HUDEP-2 (cell line): ENCODE measurements around the gene SMCO4.
"Not testable (repeated sequence)": the region's sequence is repeated elsewhere in the genome, so short reads cannot be mapped to it uniquely, and the experiment has no call there.

Source experiments
- DNase-seq, 76 experiments: peaks; one replicate each; lab custom pipeline; 2025; ENCODE audit not compliant: unreplicated experiment in 76 of 76; lab: John Stamatoyannopoulos, UW

SMCO4 gene

GRCh38 chr11:93481279-93481678 is 61.9 kb downstream of the SMCO4 start:
- DNase-seq: no peak

GRCh38 chr11:93480756-93481155 is 62.4 kb downstream of the SMCO4 start:
- no peak for DNase-seq

GRCh38 chr11:93480256-93480655 is 62.9 kb downstream of the SMCO4 start:
- DNase-seq: no peak

GRCh38 chr11:93478841-93479240 is 64.3 kb downstream of the SMCO4 start:
- DNase-seq: no peak

GRCh38 chr11:93477684-93478234 is 65.4 kb downstream of the SMCO4 start:
- no peak for DNase-seq

- DNase-seq: no peak
These were observed 66.4 kb downstream of the SMCO4 start for GRCh38 chr11:93476796-93477195.

GRCh38 chr11:93474123-93474522 is 69.1 kb downstream of the SMCO4 start:
- DNase-seq: peak in 2 of 76 experiments; percentile 1 to 2

- no peak for DNase-seq
These were observed 74.9 kb downstream of the SMCO4 start for GRCh38 chr11:93468290-93468689.

GRCh38 chr11:93467054-93467453 is 76.1 kb downstream of the SMCO4 start:
- no peak for DNase-seq

- DNase-seq: no peak
These were observed 78.2 kb downstream of the SMCO4 start for GRCh38 chr11:93464927-93465540.

GRCh38 chr11:93463666-93464065 is 79.5 kb downstream of the SMCO4 start:
- not testable (repeated sequence) for DNase-seq

GRCh38 chr11:93458286-93458685 is 84.9 kb downstream of the SMCO4 start:
- no peak for DNase-seq

GRCh38 chr11:93444617-93445073 is 98.5 kb downstream of the SMCO4 start:
- DNase-seq: no peak

GRCh38 chr11:93443232-93443631 is 100.0 kb downstream of the SMCO4 start:
- DNase-seq: not testable (repeated sequence)

- no peak for DNase-seq
These were observed 110.9 kb downstream of the SMCO4 start for GRCh38 chr11:93432247-93432646.
